Myometrial cell (primary cell): ENCODE measurements around the gene SLC8A3. TPM values are rescaled to one million over a fixed set of nuclear protein-coding genes. Genes with fewer than 3 reads are reported as not detected.

Experiments
- total RNA-seq: library from RNA; depleted of rRNA; stranded (reverse); fragments of >200 nt; gene quantifications from 2 replicates; pipeline ENCODE4 v1.2.3, GENCODE V29; 2015

The SLC8A3 gene
- total RNA-seq: not detected in 2 replicates

GRCh38 chr14:70188659-70189455 is at the start of gene SLC8A3:
TSS of gene SLC8A3 (minus strand) at chr14:70188951. CDS start at chr14:70168422, 20,529 bp downstream.

Other genes starting within 250 kb of the SLC8A3 start
- gene COX16, start 170.7 kb upstream of the SLC8A3 start, total RNA-seq: 41.1 and 43.8 TPM in 2 replicates
- gene SYNJ2BP, start 228.1 kb upstream of the SLC8A3 start, total RNA-seq: 9.8 and 18.8 TPM in 2 replicates